Activated CD8-positive, alpha-beta memory T cell treated with anti-CD3 and anti-CD28 coated beads, Interleukin-2, amount 50 U/mL, for 48 hours (primary cell): ENCODE measurements around the gene CDH13.

Experiments
- DNase-seq: peaks from one replicate; pipeline ENCODE4 v3.0.0-alpha.2; 2020

The CDH13 gene

GRCh38 chr16:82626791-82627261 is at the start of gene CDH13:
Gene CDH13, plus strand, starts transcription at chr16:82626969.
- no peak for DNase-seq

- DNase-seq: no peak
These were observed 46.4 kb upstream of the CDH13 start for GRCh38 chr16:82580298-82580890.

GRCh38 chr16:82582975-82583374 is 43.8 kb upstream of the CDH13 start:
- DNase-seq: no peak

GRCh38 chr16:82583422-82583821 is 43.3 kb upstream of the CDH13 start:
- DNase-seq: no peak

GRCh38 chr16:82584553-82585152 is 42.1 kb upstream of the CDH13 start:
- no peak for DNase-seq

GRCh38 chr16:82585675-82586074 is 41.1 kb upstream of the CDH13 start:
- no peak for DNase-seq

- DNase-seq: no peak
These were observed 40.6 kb upstream of the CDH13 start for GRCh38 chr16:82586130-82586529.

GRCh38 chr16:82587289-82587688 is 39.5 kb upstream of the CDH13 start:
- no peak for DNase-seq

GRCh38 chr16:82589407-82589806 is 37.4 kb upstream of the CDH13 start:
- DNase-seq: no peak

GRCh38 chr16:82594114-82594513 is 32.7 kb upstream of the CDH13 start:
- DNase-seq: no peak

GRCh38 chr16:82598771-82599170 is 28.0 kb upstream of the CDH13 start:
- DNase-seq: no peak

GRCh38 chr16:82601989-82602640 is 24.7 kb upstream of the CDH13 start:
- no peak for DNase-seq

- DNase-seq: no peak
These were observed 22.9 kb upstream of the CDH13 start for GRCh38 chr16:82603784-82604411.

GRCh38 chr16:82605076-82605475 is 21.7 kb upstream of the CDH13 start:
- no peak for DNase-seq

- DNase-seq: no peak
These were observed 20.7 kb upstream of the CDH13 start for GRCh38 chr16:82605863-82606620.

GRCh38 chr16:82609140-82609539 is 17.6 kb upstream of the CDH13 start:
- no peak for DNase-seq

GRCh38 chr16:82612263-82612662 is 14.5 kb upstream of the CDH13 start:
- DNase-seq: no peak

- no peak for DNase-seq
These were observed 10.4 kb upstream of the CDH13 start for GRCh38 chr16:82616356-82616755.

GRCh38 chr16:82621781-82622180 is 5.0 kb upstream of the CDH13 start:
- DNase-seq: no peak

GRCh38 chr16:82623241-82623640 is 3.5 kb upstream of the CDH13 start:
- no peak for DNase-seq

- no peak for DNase-seq
These were observed 1.5 kb upstream of the CDH13 start for GRCh38 chr16:82625066-82625968.

GRCh38 chr16:82628088-82628423 is 1.3 kb downstream of the CDH13 start:
- no peak for DNase-seq
